IPS-18c (cell line): ENCODE data around the gene PCDHGC3.
"Not testable (repeated sequence)": the region's sequence is repeated elsewhere in the genome, so short reads cannot be mapped to it uniquely, and the experiment has no call there.

Experiments
- H3K4me3 ChIP-seq: 2 replicates; pipeline ENCODE4 v1.7.0; 2013; ENCODE audit warnings: low read depth, mild to moderate bottlenecking, low read length, moderate library complexity; ENCODE audit not compliant: insufficient read depth
- H3K9me3 ChIP-seq: one replicate; pipeline ENCODE4 v1.6.1; 2013; ENCODE audit warnings: mild to moderate bottlenecking, low read length, moderate library complexity; ENCODE audit not compliant: control insufficient read depth, insufficient read depth

Gene PCDHGC3

GRCh38 chr5:141475625-141476131 lies at the start of gene PCDHGC3:
TSS of gene PCDHGC3 (plus strand) at chr5:141475966. CDS start at chr5:141476117, 151 bp downstream.
- peaks cover 2% of the 10 kb centered on the region for H3K9me3 ChIP-seq
- H3K4me3 ChIP-seq, result peak within 1 kb of the TSS; percentile 65

GRCh38 chr5:141427783-141428426 lies 47.9 kb upstream of the PCDHGC3 start:
- H3K4me3 ChIP-seq, result no peak overlapping the region

GRCh38 chr5:141430332-141431113 lies 45.2 kb upstream of the PCDHGC3 start, which contains the start of gene PCDHGA12:
TSS of gene PCDHGA12 (plus strand) at chr5:141430507. CDS start at chr5:141430760, 253 bp downstream.
- Histone ChIP-seq H3K4me3 (no peak within 1 kb of the TSS; the same call in 1 of the 2 replicates), H3K9me3 (peaks cover 16% of the 10 kb centered on the region)

More at GRCh38 chr5:141427783-141428426, 47.9 kb upstream of the PCDHGC3 start:
- H3K9me3 ChIP-seq, result peaks cover 14% of the 10 kb centered on the region

- no peak overlapping the region; the same call in 1 of the 2 replicates for H3K4me3 ChIP-seq
- peaks cover 16% of the 10 kb centered on the region for H3K9me3 ChIP-seq
Measured at GRCh38 chr5:141431286-141431685, 44.5 kb upstream of the PCDHGC3 start.

DNA sequence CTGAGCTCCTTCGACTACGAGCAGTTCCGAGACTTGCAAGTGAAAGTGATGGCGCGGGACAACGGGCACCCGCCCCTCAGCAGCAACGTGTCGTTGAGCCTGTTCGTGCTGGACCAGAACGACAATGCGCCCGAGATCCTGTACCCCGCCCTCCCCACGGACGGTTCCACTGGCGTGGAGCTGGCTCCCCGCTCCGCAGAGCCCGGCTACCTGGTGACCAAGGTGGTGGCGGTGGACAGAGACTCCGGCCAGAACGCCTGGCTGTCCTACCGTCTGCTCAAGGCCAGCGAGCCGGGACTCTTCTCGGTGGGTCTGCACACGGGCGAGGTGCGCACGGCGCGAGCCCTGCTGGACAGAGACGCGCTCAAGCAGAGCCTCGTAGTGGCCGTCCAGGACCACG lies 43.5 kb upstream of the PCDHGC3 start:
- H3K4me3 ChIP-seq, result not testable (repeated sequence)
- H3K9me3 ChIP-seq, result peaks cover 10% of the 10 kb centered on the region

GRCh38 chr5:141432726-141433125 lies 43.0 kb upstream of the PCDHGC3 start:
- not testable (repeated sequence) for H3K4me3 ChIP-seq
- H3K9me3 ChIP-seq, result peaks cover 10% of the 10 kb centered on the region

DNA sequence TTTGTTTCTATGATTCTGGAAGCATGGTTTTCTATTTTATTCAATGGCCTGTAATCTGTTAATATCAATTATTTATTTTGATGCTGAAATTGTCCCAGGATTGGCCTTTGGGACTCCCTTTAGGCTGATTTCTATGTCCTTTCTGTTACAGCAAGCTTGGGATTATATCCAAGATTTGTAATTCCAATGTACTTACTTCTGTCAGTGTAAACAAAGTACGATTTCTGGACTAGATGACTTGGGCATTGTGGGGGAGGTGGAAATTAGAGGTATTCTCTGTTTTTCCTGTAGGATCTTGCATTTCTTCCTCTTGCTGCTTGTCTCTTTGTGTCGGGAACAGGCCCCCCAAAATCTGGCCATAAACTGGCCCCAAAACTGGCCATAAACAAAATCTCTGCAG lies 41.8 kb upstream of the PCDHGC3 start:
- H3K9me3 ChIP-seq, result peaks cover 10% of the 10 kb centered on the region

DNA sequence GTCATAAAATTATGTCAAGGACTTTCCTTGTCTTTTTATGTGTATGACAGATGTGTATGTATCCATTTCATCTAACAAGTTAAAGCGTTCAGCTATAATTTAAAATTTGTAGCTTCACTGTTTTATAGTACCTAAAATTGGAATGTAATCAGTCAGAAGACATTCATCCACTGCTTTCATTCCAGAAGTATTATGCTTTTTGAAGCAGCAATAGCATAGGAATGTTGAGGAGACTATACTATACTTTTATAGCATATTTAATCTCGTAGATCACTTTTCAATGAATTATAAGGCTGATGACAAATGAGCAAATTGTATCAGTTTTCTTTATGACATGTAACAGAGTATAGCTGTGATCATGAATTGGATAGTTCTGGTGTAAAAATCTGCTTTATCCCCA lies 38.5 kb upstream of the PCDHGC3 start:
- Histone ChIP-seq H3K4me3 (no peak overlapping the region), H3K9me3 (peaks cover 4% of the 10 kb centered on the region)

More for the DNA sequence above, 41.8 kb upstream of the PCDHGC3 start:
- no peak overlapping the region for H3K4me3 ChIP-seq

GRCh38 chr5:141439411-141440141 lies 36.2 kb upstream of the PCDHGC3 start:
- H3K9me3 ChIP-seq, result peaks cover 2% of the 10 kb centered on the region
- H3K4me3 ChIP-seq, result no peak overlapping the region

GRCh38 chr5:141440341-141440740 lies 35.4 kb upstream of the PCDHGC3 start:
- Histone ChIP-seq H3K9me3 (peaks cover 2% of the 10 kb centered on the region), H3K4me3 (no peak overlapping the region)

DNA sequence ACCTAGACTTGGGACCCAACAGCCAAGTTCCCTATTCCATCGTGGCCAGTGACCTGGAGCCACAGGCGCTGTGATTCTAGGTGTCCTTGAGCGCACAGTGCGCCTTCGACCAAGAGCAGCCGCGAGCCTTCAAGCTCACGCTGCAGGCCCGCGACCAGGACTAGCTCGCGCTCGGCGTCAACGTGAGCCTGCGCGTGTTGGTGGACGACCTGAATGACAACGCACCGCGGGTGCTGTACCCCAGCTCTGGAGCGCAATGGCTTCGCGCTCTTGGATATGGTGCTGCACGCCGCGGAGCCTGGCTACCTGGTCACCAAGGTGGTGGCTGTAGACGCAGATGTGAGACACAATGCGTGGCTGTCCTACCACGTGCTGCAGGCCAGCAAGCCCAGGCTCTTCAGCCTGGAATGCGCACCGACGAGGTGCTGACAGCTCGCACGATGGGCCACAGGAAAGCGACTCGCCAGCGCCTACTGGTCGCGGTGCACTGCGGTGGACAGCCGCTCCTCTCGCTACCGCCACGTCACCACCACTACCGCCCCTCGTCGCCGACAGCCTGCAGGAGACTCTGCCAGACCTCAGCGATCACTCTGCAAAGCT lies 34.1 kb upstream of the PCDHGC3 start:
- Histone ChIP-seq H3K9me3 (peaks cover 2% of the 10 kb centered on the region), H3K4me3 (no peak overlapping the region)

- Histone ChIP-seq H3K9me3 (no peaks in the 10 kb centered on the region), H3K4me3 (no peak overlapping the region)
Measured at GRCh38 chr5:141465351-141465750, 10.4 kb upstream of the PCDHGC3 start.

DNA sequence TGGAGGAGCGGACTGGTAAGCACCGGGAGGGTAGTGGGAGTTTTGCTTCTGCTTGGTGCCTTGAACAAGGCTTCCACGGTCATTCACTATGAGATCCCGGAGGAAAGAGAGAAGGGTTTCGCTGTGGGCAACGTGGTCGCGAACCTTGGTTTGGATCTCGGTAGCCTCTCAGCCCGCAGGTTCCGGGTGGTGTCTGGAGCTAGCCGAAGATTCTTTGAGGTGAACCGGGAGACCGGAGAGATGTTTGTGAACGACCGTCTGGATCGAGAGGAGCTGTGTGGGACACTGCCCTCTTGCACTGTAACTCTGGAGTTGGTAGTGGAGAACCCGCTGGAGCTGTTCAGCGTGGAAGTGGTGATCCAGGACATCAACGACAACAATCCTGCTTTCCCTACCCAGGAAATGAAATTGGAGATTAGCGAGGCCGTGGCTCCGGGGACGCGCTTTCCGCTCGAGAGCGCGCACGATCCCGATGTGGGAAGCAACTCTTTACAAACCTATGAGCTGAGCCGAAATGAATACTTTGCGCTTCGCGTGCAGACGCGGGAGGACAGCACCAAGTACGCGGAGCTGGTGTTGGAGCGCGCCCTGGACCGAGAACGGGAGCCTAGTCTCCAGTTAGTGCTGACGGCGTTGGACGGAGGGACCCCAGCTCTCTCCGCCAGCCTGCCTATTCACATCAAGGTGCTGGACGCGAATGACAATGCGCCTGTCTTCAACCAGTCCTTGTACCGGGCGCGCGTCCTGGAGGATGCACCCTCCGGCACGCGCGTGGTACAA lies 556 bp downstream of the PCDHGC3 start:
- Histone ChIP-seq H3K9me3 (no peaks in the 10 kb centered on the region), H3K4me3 (peak overlapping the region; percentile 65)

GRCh38 chr5:141477044-141477575 lies 1.3 kb downstream of the PCDHGC3 start:
- Histone ChIP-seq H3K9me3 (no peaks in the 10 kb centered on the region), H3K4me3 (0 out of 2 replicates have a peak overlapping the region, but pooled peaks have one; percentile 65)

DNA sequence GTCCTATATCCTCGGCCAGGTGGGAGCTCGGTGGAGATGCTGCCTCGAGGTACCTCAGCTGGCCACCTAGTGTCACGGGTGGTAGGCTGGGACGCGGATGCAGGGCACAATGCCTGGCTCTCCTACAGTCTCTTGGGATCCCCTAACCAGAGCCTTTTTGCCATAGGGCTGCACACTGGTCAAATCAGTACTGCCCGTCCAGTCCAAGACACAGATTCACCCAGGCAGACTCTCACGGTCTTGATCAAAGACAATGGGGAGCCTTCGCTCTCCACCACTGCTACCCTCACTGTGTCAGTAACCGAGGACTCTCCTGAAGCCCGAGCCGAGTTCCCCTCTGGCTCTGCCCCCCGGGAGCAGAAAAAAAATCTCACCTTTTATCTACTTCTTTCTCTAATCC lies 2.0 kb downstream of the PCDHGC3 start:
- Histone ChIP-seq H3K9me3 (no peaks in the 10 kb centered on the region), H3K4me3 (no peak overlapping the region)

DNA sequence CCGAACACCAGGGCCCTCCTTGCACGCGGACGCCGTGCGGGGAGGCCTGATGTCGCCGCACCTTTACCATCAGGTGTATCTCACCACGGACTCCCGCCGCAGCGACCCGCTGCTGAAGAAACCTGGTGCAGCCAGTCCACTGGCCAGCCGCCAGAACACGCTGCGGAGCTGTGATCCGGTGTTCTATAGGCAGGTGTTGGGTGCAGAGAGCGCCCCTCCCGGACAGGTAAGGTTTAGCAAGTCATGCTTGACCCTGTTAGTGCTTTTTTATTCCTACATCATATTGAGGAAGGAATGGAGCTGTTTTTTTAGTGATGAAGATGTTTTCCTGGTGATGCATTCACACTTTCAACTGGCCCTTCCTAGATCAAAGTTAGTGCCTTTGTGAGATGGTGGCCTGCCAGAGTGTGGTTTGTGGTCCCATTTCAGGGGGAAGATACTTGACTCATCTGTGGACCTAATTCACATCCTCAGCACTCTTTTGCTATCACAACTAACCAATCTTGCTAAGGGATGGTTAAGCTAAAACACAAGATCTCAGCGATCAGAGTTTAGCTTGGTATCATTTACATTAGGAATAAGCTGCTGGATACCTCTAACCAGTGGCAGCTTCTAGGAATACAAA lies 2.7 kb downstream of the PCDHGC3 start:
- H3K9me3 ChIP-seq, result no peaks in the 10 kb centered on the region
- H3K4me3 ChIP-seq, result no peak overlapping the region
